ENCODE measurements around the gene CDK18. TPM values are rescaled to one million over a fixed set of nuclear protein-coding genes. Genes with fewer than 3 reads are reported as not detected.

CDK18 gene
- total and polyA plus RNA-seq, 9 of the 15 experiments (the other 6 are each of a cell fraction or from before 2014, with no cell fraction given), result 0.05 to 0.69 (median 0.17) TPM; not detected in 2

GRCh38 chr1:205572421-205572820 is 68.0 kb downstream of the CDK18 start:
- H3K4me1 ChIP-seq (replicated peaks in 1 of 2; ENCODE audit: control insufficient read depth in 2 of 2, insufficient read depth in 2 of 2, low read length in 2 of 2), result peaks cover 0 to 7% of the 10 kb centered on the region in 2 experiments; a peak in 2 of 5 replicates
- no TSS peak for BruUV-seq (replicated peaks)
- no peak for DNase-seq (ENCODE audit: extremely low read depth in 1 of 4, low spot score in 3 of 4)
- no peaks in the 10 kb centered on the region for H3K9me3 ChIP-seq (replicated peaks; ENCODE audit: control insufficient read depth, insufficient read depth, low read depth, low read length)
- no peaks in the 10 kb centered on the region for H3K36me3 ChIP-seq (ENCODE audit: control insufficient read depth, insufficient read depth, low read length)
- WGBS (ENCODE audit: insufficient coverage, low coverage, missing lambda C conversion rate), result 0% methylated on average over 1 of the region's 1 CpG
- ATAC-seq, result no peak
- no peak overlapping the region for H3K9ac ChIP-seq (ENCODE audit: insufficient read depth in 1 of 2, low read depth in 2 of 2, low read length in 2 of 2)
- peaks cover 49 to 66% of the 10 kb centered on the region in 2 experiments for H3K27me3 ChIP-seq (ENCODE audit: control insufficient read depth in 2 of 2, insufficient read depth in 2 of 2, low read length in 2 of 2)
- TF ChIP-seq ZNF778 (CRISPR knock-in tag; IDR thresholded peaks at IDR 0.05) (no peak), PRMT5 (CRISPR knock-in tag; IDR thresholded peaks at IDR 0.05) (no peak), ZNF699 (CRISPR knock-in tag; IDR thresholded peaks at IDR 0.05; ENCODE audit: insufficient replicate concordance) (no peak), SP2 (IDR thresholded peaks at IDR 0.05; ENCODE audit: extremely low read depth, low read depth, low read length, poor library complexity, severe bottlenecking) (no peak), SRF (CRISPR knock-in tag; IDR thresholded peaks at IDR 0.05) (no peak), CBX2 (IDR thresholded peaks at IDR 0.05; ENCODE audit: insufficient read depth, low read length, poor library complexity, severe bottlenecking) (no peak), TFAM (CRISPR knock-in tag; conservative IDR thresholded peaks at IDR 0.05) (no peak), ZBTB9 (CRISPR knock-in tag; IDR thresholded peaks at IDR 0.05) (no peak), BACH1 (tag; IDR thresholded peaks at IDR 0.05) (no peak), CREBBP (IDR thresholded peaks at IDR 0.05; ENCODE audit: low read depth, low read length) (no peak), TAF7 (tag; IDR thresholded peaks at IDR 0.05) (no peak), CEBPZ (IDR thresholded peaks at IDR 0.05; ENCODE audit: borderline replicate concordance, low read depth, low read length) (no peak), POLR2G (IDR thresholded peaks at IDR 0.05; ENCODE audit: low read depth, low read length) (no peak), PTRF (tag; IDR thresholded peaks at IDR 0.05) (no peak)
- H4K20me1 ChIP-seq (replicated peaks; ENCODE audit: control insufficient read depth, insufficient read depth, low read length), result peaks cover 22% of the 10 kb centered on the region; the same call in 1 of the 2 replicates
- H3K27ac ChIP-seq (ENCODE audit: extremely low read depth, low read depth, low read length), result no peak overlapping the region
- ChIA-PET POLR2A (interaction anchor here (1.3 kb wide), 1 partner anchor 13 kb away, joined by 3 read pairs; no protein-coding TSS in a partner anchor), CTCF (ENCODE audit: low intra/inter-chr PET ratio) (no interaction called here)
- H2AFZ ChIP-seq (ENCODE audit: low read depth, low read length), result no peak overlapping the region
- no peaks in the 10 kb centered on the region for H3K9me1 ChIP-seq (ENCODE audit: control insufficient read depth, insufficient read depth, low read length)
- H3K4me2 ChIP-seq (ENCODE audit: insufficient read depth, low read length), result no peak overlapping the region
- intact Hi-C loops (cut with micrococcal nuclease), result no loop called here
- FAIRE-seq, result no peak
- no peak overlapping the region for H3K4me3 ChIP-seq
- no peaks in the 10 kb centered on the region for H3K79me2 ChIP-seq (ENCODE audit: control insufficient read depth, insufficient read depth, low read length)
- in situ Hi-C loops (cut with MboI), result no loop called here
